CD4-positive, alpha-beta T cell (primary cell): Measurements from ENCODE around the gene SHROOM2. TPM values are rescaled to one million over a fixed set of nuclear protein-coding genes. Genes with fewer than 3 reads are reported as not detected.

Experiments used
- ATAC-seq: fragments of 200-7000 bp; cut with Tn5 transposase; one replicate; pipeline ENCODE4 v1.10.0; 2022; ENCODE audit warnings: mild to moderate bottlenecking; ENCODE audit not compliant: poor library complexity
- CTCF ChIA-PET: fragments of 350-600 bp; sonication (Branson Sonifier 250); formaldehyde crosslinking; loops from one replicate; lab custom pipeline; 2021; ENCODE audit warnings: antibody characterized with exemption, inconsistent platforms; lab: Charles Lee
- POLR2A ChIA-PET: fragments of 350-600 bp; sonication (Branson Sonifier 250); formaldehyde crosslinking; loops from one replicate; lab custom pipeline; 2021; ENCODE audit warnings: antibody characterized with exemption, inconsistent platforms; lab: Charles Lee
- DNase-seq, 14 experiments: peaks; one replicate each; pipeline ENCODE4 v3.0.0-alpha.2; 2013 to 2020; ENCODE audit warnings: mixed read lengths in 2 of 14
- H3K27ac ChIP-seq, 2 donors: one replicate each; pipeline versions ENCODE4 v1.5.1 to v1.7.0; 2013; ENCODE audit warnings: low read length in 2 of 2, low read depth in 1 of 2, mild to moderate bottlenecking in 1 of 2
- H3K27me3 ChIP-seq, 2 experiments: 1 replicate in 1 of 2; 2 replicates in 1 of 2; pipeline versions ENCODE4 v1.6.1 to v1.7.0; 2013; ENCODE audit warnings: low read length in 2 of 2, control low read depth in 1 of 2, mild to moderate bottlenecking in 1 of 2, moderate library complexity in 1 of 2; ENCODE audit not compliant: insufficient read depth in 2 of 2, control insufficient read depth in 1 of 2
- H3K36me3 ChIP-seq: one replicate; pipeline ENCODE4 v1.6.1; 2013; ENCODE audit warnings: low read length, control low read depth; ENCODE audit not compliant: insufficient read depth
- H3K4me1 ChIP-seq: one replicate; pipeline ENCODE4 v1.6.1; 2013; ENCODE audit warnings: low read length, control low read depth; ENCODE audit not compliant: insufficient read depth
- H3K4me3 ChIP-seq: one replicate; pipeline ENCODE4 v1.5.1; 2013; ENCODE audit warnings: mild to moderate bottlenecking, low read length, moderate library complexity
- H3K9me3 ChIP-seq, 2 experiments: 1 replicate in 1 of 2; 2 replicates in 1 of 2; pipeline versions ENCODE4 v1.6.1 to v1.7.0; 2013; ENCODE audit warnings: low read length in 2 of 2, mild to moderate bottlenecking in 2 of 2, control low read depth in 1 of 2, moderate library complexity in 1 of 2; ENCODE audit not compliant: control insufficient read depth in 1 of 2, insufficient read depth in 1 of 2
- H3K27ac Mint-ChIP-seq: one replicate; pipeline ENCODE4 v1.8.0; 2020; ENCODE audit warnings: mixed read lengths
- H3K27me3 Mint-ChIP-seq: one replicate; pipeline ENCODE4 v1.8.0; 2021; ENCODE audit warnings: mixed read lengths
- H3K36me3 Mint-ChIP-seq: one replicate; pipeline ENCODE4 v1.8.0; 2021; ENCODE audit warnings: low read depth, mixed read lengths
- H3K4me1 Mint-ChIP-seq: one replicate; pipeline ENCODE4 v1.8.0; 2021; ENCODE audit warnings: low read depth, mixed read lengths
- H3K4me3 Mint-ChIP-seq: one replicate; pipeline ENCODE4 v1.8.0; 2020; ENCODE audit warnings: mild to moderate bottlenecking, mixed read lengths
- H3K9me3 Mint-ChIP-seq: one replicate; pipeline ENCODE4 v1.8.0; 2020; ENCODE audit warnings: mixed read lengths
- intact Hi-C, 2 experiments: fragments of 100-400 bp; cut with DNase I in 1 of 2; cut with micrococcal nuclease in 1 of 2; formaldehyde crosslinking; loops; one replicate each; pipeline versions ENCODE4 v1.15.1 to v1.9.0; 2023 to 2025; cut with DNase I, micrococcal nuclease
- polyA plus RNA-seq, 2 donors: library from polyadenylated mRNA; unstranded; fragments of 120-200 nt; gene quantifications; one replicate each; pipeline ENCODE4 v1.2.1, GENCODE V29; 2013
- total RNA-seq, 174 experiments: library from RNA in 2 of 174; stranded (reverse) in 2 of 174; gene quantifications; one replicate each; pipeline ENCODE4 v1.2.3 and lab custom pipeline; 2021 to 2026
- TF ChIP-seq, protein P1 (sequence below): fragments of 200-600 bp; IDR thresholded peaks from one replicate; pipeline ENCODE4 v1.8.0; 2022; ENCODE audit warnings: antibody characterized with exemption, mild to moderate bottlenecking

Gene SHROOM2, protein sequence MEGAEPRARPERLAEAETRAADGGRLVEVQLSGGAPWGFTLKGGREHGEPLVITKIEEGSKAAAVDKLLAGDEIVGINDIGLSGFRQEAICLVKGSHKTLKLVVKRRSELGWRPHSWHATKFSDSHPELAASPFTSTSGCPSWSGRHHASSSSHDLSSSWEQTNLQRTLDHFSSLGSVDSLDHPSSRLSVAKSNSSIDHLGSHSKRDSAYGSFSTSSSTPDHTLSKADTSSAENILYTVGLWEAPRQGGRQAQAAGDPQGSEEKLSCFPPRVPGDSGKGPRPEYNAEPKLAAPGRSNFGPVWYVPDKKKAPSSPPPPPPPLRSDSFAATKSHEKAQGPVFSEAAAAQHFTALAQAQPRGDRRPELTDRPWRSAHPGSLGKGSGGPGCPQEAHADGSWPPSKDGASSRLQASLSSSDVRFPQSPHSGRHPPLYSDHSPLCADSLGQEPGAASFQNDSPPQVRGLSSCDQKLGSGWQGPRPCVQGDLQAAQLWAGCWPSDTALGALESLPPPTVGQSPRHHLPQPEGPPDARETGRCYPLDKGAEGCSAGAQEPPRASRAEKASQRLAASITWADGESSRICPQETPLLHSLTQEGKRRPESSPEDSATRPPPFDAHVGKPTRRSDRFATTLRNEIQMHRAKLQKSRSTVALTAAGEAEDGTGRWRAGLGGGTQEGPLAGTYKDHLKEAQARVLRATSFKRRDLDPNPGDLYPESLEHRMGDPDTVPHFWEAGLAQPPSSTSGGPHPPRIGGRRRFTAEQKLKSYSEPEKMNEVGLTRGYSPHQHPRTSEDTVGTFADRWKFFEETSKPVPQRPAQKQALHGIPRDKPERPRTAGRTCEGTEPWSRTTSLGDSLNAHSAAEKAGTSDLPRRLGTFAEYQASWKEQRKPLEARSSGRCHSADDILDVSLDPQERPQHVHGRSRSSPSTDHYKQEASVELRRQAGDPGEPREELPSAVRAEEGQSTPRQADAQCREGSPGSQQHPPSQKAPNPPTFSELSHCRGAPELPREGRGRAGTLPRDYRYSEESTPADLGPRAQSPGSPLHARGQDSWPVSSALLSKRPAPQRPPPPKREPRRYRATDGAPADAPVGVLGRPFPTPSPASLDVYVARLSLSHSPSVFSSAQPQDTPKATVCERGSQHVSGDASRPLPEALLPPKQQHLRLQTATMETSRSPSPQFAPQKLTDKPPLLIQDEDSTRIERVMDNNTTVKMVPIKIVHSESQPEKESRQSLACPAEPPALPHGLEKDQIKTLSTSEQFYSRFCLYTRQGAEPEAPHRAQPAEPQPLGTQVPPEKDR (N-terminal part only)
- not detected for total RNA-seq
- not detected for polyA plus RNA-seq (2013, experiment 1 of 2)
- polyA plus RNA-seq (2013, experiment 2 of 2), result 0.04 TPM
- total RNA-seq (lab: John Stamatoyannopoulos, UW), result 0 to 0.41 (median 0) reads per million in 172 experiments

DNA sequence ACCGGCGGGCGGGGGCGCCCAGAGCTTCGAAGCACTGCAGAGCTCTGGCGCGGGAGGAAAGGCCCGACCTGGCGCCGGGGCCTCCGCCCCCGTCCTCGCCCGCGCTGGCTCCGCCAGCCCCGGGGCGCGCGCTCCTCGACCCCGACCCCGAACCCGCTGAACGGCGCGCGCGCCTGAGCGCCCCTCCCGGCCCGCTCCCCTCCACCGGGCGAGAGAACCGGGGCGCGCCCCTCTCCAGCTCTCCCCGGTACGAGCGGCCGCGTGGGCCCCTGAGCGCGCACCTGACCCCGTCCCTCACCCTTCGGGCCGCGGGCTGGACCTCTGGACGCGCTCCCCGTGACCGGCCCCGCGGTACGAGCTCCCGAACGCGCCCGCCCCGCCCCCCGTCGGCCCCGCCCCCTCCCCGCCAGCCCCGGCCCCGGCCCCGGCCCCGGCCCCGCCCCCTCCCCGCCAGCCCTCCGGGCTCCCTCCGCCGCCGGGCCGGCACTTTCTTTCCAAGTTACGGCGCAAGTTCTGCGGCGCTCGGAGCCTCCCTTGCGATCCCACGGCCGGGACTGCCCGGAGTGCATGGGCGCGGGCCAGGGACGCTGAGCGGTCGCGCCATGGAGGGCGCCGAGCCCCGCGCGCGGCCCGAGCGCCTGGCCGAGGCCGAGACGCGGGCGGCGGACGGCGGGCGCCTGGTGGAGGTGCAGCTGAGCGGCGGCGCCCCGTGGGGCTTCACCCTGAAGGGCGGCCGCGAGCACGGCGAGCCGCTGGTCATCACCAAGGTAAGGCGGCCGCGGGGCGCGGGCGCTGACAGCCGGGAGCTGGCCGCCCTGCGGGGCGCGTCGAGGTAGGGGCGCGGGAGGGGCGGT lies at the start of gene SHROOM2:
Gene SHROOM2, plus strand, starts transcription at position 486 of the 854 bp plus-strand sequence. Its CDS starts 117 bp downstream, at position 603.
- H3K27ac ChIP-seq, result no peak within 1 kb of the TSS
- H3K36me3 Mint-ChIP-seq, result no peaks in the 10 kb centered on the region
- H3K27me3 ChIP-seq, result peaks cover 15 to 27% of the 10 kb centered on the region in 2 experiments
- H3K4me1 Mint-ChIP-seq, result no peaks in the 10 kb centered on the region
- no peaks in the 10 kb centered on the region for H3K4me1 ChIP-seq
- H3K4me3 ChIP-seq, result no peak within 1 kb of the TSS
- intact Hi-C loops, result no loop called here
- peaks cover 26% of the 10 kb centered on the region for H3K27me3 Mint-ChIP-seq
- no peak within 1 kb of the TSS for H3K27ac Mint-ChIP-seq
- CTCF ChIA-PET, result no interaction called here
- no peak for DNase-seq
- no peak for ATAC-seq
- no peaks in the 10 kb centered on the region for H3K9me3 Mint-ChIP-seq
- H3K36me3 ChIP-seq, result no peaks in the 10 kb centered on the region
- TF ChIP-seq, protein P1, sequence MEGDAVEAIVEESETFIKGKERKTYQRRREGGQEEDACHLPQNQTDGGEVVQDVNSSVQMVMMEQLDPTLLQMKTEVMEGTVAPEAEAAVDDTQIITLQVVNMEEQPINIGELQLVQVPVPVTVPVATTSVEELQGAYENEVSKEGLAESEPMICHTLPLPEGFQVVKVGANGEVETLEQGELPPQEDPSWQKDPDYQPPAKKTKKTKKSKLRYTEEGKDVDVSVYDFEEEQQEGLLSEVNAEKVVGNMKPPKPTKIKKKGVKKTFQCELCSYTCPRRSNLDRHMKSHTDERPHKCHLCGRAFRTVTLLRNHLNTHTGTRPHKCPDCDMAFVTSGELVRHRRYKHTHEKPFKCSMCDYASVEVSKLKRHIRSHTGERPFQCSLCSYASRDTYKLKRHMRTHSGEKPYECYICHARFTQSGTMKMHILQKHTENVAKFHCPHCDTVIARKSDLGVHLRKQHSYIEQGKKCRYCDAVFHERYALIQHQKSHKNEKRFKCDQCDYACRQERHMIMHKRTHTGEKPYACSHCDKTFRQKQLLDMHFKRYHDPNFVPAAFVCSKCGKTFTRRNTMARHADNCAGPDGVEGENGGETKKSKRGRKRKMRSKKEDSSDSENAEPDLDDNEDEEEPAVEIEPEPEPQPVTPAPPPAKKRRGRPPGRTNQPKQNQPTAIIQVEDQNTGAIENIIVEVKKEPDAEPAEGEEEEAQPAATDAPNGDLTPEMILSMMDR, result no peak
- no peaks in the 10 kb centered on the region for H3K9me3 ChIP-seq
- no peak within 1 kb of the TSS for H3K4me3 Mint-ChIP-seq
- POLR2A ChIA-PET, result no interaction called here

DNA sequence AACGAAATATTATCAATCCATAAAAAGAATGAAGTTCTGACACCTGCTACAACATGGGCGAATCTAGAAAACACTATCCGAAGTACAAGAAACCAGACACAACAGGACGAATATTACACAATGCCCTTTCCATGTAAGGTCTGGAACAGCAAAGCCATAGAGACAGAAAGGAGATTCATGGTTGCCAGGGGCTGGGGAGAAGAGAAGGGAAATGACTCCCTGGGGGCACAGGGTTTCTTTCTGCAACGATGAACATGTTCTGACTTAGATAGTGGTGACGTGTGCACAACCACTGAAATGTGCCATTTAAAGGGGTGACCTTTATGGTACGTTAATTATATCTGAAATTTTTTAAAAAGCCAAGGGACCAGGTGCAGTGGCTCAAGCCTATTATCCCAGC lies 48.9 kb upstream of the SHROOM2 start:
- Mint-ChIP-seq H3K4me1 (no peaks in the 10 kb centered on the region), H3K4me3 (no peak overlapping the region), H3K36me3 (no peaks in the 10 kb centered on the region), H3K27me3 (peaks cover 6% of the 10 kb centered on the region), H3K27ac (no peak overlapping the region), H3K9me3 (no peaks in the 10 kb centered on the region)
- Histone ChIP-seq H3K9me3 (no peaks in the 10 kb centered on the region), H3K36me3 (no peaks in the 10 kb centered on the region), H3K4me3 (no peak overlapping the region), H3K27ac (no peak overlapping the region), H3K4me1 (no peaks in the 10 kb centered on the region), H3K27me3 (peaks cover 0 to 5% of the 10 kb centered on the region in 2 experiments)
- DNase-seq (no peak), ATAC-seq (no peak)
- ChIA-PET POLR2A (no interaction called here), CTCF (no interaction called here)
- TF ChIP-seq, protein P1, result no peak
- intact Hi-C loops, result no loop called here
